Measurements from ENCODE around the gene C1orf141.
"Not testable (repeated sequence)": the region's sequence is repeated elsewhere in the genome, so short reads cannot be mapped to it uniquely, and the experiment has no call there.

The C1orf141 gene

GRCh38 chr1:67141832-67142231 lies 7.1 kb upstream of the C1orf141 start:
- not testable (repeated sequence) for DNase-seq

GRCh38 chr1:67140460-67140859 lies 5.7 kb upstream of the C1orf141 start:
- no peak for DNase-seq

GRCh38 chr1:67138813-67139499 lies 4.2 kb upstream of the C1orf141 start:
- DNase-seq, result no peak

- no peak for DNase-seq
Measured at GRCh38 chr1:67137307-67137753, 2.6 kb upstream of the C1orf141 start.

GRCh38 chr1:67135354-67135753 lies 584 bp upstream of the C1orf141 start:
- no peak for DNase-seq

- no peak for DNase-seq
Measured at GRCh38 chr1:67133177-67133576, 1.6 kb downstream of the C1orf141 start.

- DNase-seq, result no peak
Measured at GRCh38 chr1:67130673-67131072, 4.1 kb downstream of the C1orf141 start.

- DNase-seq, result no peak
Measured at GRCh38 chr1:67126974-67127373, 7.8 kb downstream of the C1orf141 start.

GRCh38 chr1:67126111-67126746 lies 8.5 kb downstream of the C1orf141 start:
- no peak for DNase-seq

GRCh38 chr1:67124455-67124854 lies 10.3 kb downstream of the C1orf141 start:
- DNase-seq, result no peak

- no peak for DNase-seq
Measured at GRCh38 chr1:67120855-67121619, 13.7 kb downstream of the C1orf141 start.

- DNase-seq, result no peak
Measured at GRCh38 chr1:67118646-67119045, 16.1 kb downstream of the C1orf141 start.

GRCh38 chr1:67118191-67118590 lies 16.6 kb downstream of the C1orf141 start:
- DNase-seq, result no peak

- no peak for DNase-seq
Measured at GRCh38 chr1:67114162-67114561, 20.6 kb downstream of the C1orf141 start.

GRCh38 chr1:67110352-67110751 lies 24.4 kb downstream of the C1orf141 start:
- DNase-seq, result no peak

- DNase-seq, result no peak
Measured at GRCh38 chr1:67105508-67105907, 29.3 kb downstream of the C1orf141 start.

- DNase-seq, result no peak
Measured at GRCh38 chr1:67103548-67103947, 31.2 kb downstream of the C1orf141 start.

GRCh38 chr1:67100833-67101232 lies 33.9 kb downstream of the C1orf141 start:
- no peak for DNase-seq

GRCh38 chr1:67097305-67097704 lies 37.5 kb downstream of the C1orf141 start:
- no peak for DNase-seq

GRCh38 chr1:67094191-67094590 lies 40.6 kb downstream of the C1orf141 start:
- no peak for DNase-seq

- DNase-seq, result no peak
Measured at GRCh38 chr1:67089685-67090208, 45.0 kb downstream of the C1orf141 start.

- DNase-seq, result no peak
Measured at GRCh38 chr1:67088440-67088839, 46.3 kb downstream of the C1orf141 start.

GRCh38 chr1:67085326-67085725 lies 49.4 kb downstream of the C1orf141 start:
- no peak for DNase-seq

Data from stimulated activated naive CD4-positive, alpha-beta T cell treated with Interleukin-2 at 50 U/mL for 16 hours (primary cell).